ENCODE results near the gene SYNPO2. TPM values are rescaled to one million over a fixed set of nuclear protein-coding genes. Genes with fewer than 3 reads are reported as not detected.

SYNPO2 gene
- total RNA-seq, 1 experiment from 2014 or later, result 0.93 TPM

DNA sequence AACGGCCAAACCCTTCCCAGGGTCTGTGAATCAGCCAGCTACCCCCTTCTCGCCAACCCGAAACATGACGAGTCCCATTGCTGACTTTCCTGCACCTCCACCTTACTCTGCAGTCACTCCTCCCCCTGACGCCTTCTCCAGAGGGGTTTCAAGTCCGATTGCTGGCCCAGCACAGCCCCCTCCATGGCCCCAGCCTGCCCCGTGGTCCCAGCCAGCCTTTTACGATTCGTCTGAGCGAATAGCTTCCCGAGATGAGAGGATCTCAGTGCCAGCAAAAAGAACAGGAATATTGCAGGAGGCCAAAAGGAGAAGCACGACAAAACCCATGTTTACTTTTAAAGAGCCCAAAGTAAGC is 141.9 kb downstream of the SYNPO2 start:
- ChIA-PET CTCF (no interaction called here), POLR2A (no interaction called here), RAD21 (ENCODE audit: low non-redundant PET in 1 of 2, low total read pairs in 2 of 2, uncharacterized antibody in 2 of 2, unreplicated experiment in 2 of 2) (no interaction called here)
- Histone ChIP-seq H3K27ac (ENCODE audit: low read depth, low read length) (no peak overlapping the region), H3K36me3 (ENCODE audit: control insufficient read depth in 1 of 2, insufficient read depth in 2 of 2, low read length in 2 of 2) (no peaks in the 10 kb centered on the region), H4K20me1 (ENCODE audit: insufficient read depth) (no peaks in the 10 kb centered on the region), H3K4me2 (ENCODE audit: low read length) (no peak overlapping the region), H2AFZ (ENCODE audit: low read depth, low read length, poor library complexity, severe bottlenecking) (no peak overlapping the region), H3K27me3 (ENCODE audit: insufficient read depth, low read length) (no peaks in the 10 kb centered on the region), H3K4me1 (ENCODE audit: control insufficient read depth in 1 of 2, insufficient read depth in 2 of 2, low read length in 2 of 2) (peaks cover 0 to 6% of the 10 kb centered on the region in 2 experiments; a peak in 2 of 4 replicates), H3K9me2 (ENCODE audit: insufficient read depth) (no peaks in the 10 kb centered on the region), H3K9me3 (ENCODE audit: control insufficient read depth in 1 of 2, insufficient read depth in 1 of 2, low read depth in 1 of 2, low read length in 2 of 2) (no peaks in the 10 kb centered on the region), H3K9ac (ENCODE audit: low read length) (no peak overlapping the region), H3K79me2 (ENCODE audit: insufficient read depth, low read length) (no peaks in the 10 kb centered on the region), H3K4me3 (replicated peaks in 1 of 2; ENCODE audit: low read depth in 1 of 2, low read length in 2 of 2) (no peak overlapping the region)
- intact Hi-C loops (cut with micrococcal nuclease), result no loop called here
- BruUV-seq (replicated peaks), result no TSS peak
- TF ChIP-seq EZH2 (IDR thresholded peaks at IDR 0.05) (no peak), CBX3 (IDR thresholded peaks at IDR 0.05; ENCODE audit: low read depth) (no peak), SIN3A (IDR thresholded peaks at IDR 0.05; ENCODE audit: low read depth) (no peak), CEBPB (IDR thresholded peaks at IDR 0.05; ENCODE audit: low read depth) (no peak), ZNF274 (IDR thresholded peaks at IDR 0.05; ENCODE audit: low read depth, low read length) (no peak)
- TF ChIP-seq, protein P1, sequence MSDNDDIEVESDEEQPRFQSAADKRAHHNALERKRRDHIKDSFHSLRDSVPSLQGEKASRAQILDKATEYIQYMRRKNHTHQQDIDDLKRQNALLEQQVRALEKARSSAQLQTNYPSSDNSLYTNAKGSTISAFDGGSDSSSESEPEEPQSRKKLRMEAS (IDR thresholded peaks at IDR 0.05), result no peak
- DNase-seq (ENCODE audit: low read depth, low spot score) (no peak), ATAC-seq (no peak)

DNA sequence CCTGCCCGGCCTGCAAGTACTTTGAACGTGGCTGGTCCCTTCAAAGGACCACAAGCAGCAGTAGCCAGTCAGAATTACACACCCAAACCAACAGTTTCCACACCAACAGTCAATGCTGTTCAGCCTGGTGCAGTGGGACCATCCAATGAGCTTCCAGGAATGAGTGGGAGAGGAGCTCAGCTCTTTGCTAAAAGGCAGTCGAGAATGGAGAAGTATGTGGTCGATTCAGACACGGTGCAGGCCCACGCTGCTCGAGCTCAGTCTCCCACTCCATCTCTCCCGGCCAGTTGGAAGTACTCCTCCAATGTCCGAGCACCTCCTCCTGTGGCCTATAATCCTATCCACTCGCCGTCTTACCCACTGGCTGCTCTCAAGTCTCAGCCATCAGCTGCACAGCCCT is 142.6 kb downstream of the SYNPO2 start:
- H3K4me3 ChIP-seq (replicated peaks in 1 of 2; ENCODE audit: low read depth in 1 of 2, low read length in 2 of 2), result no peak overlapping the region
- H3K36me3 ChIP-seq (ENCODE audit: control insufficient read depth in 1 of 2, insufficient read depth in 2 of 2, low read length in 2 of 2), result no peaks in the 10 kb centered on the region
- BruUV-seq (replicated peaks), result no TSS peak
- DNase-seq (ENCODE audit: low read depth, low spot score) (no peak), ATAC-seq (no peak)
- no peak for TF ChIP-seq EGR1 (IDR thresholded peaks at IDR 0.05; ENCODE audit: low read depth)
- no peak for TF ChIP-seq CBX3 (IDR thresholded peaks at IDR 0.05; ENCODE audit: low read depth)
- TF ChIP-seq SRF (IDR thresholded peaks at IDR 0.05; ENCODE audit: low read depth), result no peak
- TF ChIP-seq POLR2A (IDR thresholded peaks at IDR 0.05; ENCODE audit: borderline replicate concordance, extremely low read depth, insufficient read depth, insufficient read length), result no peak
- TF ChIP-seq SIN3A (IDR thresholded peaks at IDR 0.05; ENCODE audit: low read depth), result no peak
- no peak for TF ChIP-seq FOSL1 (IDR thresholded peaks at IDR 0.05; ENCODE audit: low read depth)
- TF ChIP-seq ZFX (IDR thresholded peaks at IDR 0.05), result no peak
- TF ChIP-seq EZH2 (IDR thresholded peaks at IDR 0.05), result no peak
- no peak for TF ChIP-seq RAD21 (IDR thresholded peaks at IDR 0.05; ENCODE audit: low read depth)
- no peak for TF ChIP-seq CEBPB (IDR thresholded peaks at IDR 0.05; ENCODE audit: low read depth)
- TF ChIP-seq, protein P2, sequence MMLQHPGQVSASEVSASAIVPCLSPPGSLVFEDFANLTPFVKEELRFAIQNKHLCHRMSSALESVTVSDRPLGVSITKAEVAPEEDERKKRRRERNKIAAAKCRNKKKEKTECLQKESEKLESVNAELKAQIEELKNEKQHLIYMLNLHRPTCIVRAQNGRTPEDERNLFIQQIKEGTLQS (IDR thresholded peaks at IDR 0.05), result no peak
- H3K9ac ChIP-seq (ENCODE audit: low read length), result no peak overlapping the region
- H3K27me3 ChIP-seq (ENCODE audit: insufficient read depth, low read length), result no peaks in the 10 kb centered on the region
- POLR2A ChIA-PET, result no interaction called here
- CTCF ChIA-PET, result no interaction called here
- no peaks in the 10 kb centered on the region for H3K79me2 ChIP-seq (ENCODE audit: insufficient read depth, low read length)
- RAD21 ChIA-PET (ENCODE audit: low non-redundant PET in 1 of 2, low total read pairs in 2 of 2, uncharacterized antibody in 2 of 2, unreplicated experiment in 2 of 2), result no interaction called here
- no peaks in the 10 kb centered on the region for H4K20me1 ChIP-seq (ENCODE audit: insufficient read depth)
- no peak overlapping the region for H2AFZ ChIP-seq (ENCODE audit: low read depth, low read length, poor library complexity, severe bottlenecking)
- H3K4me2 ChIP-seq (ENCODE audit: low read length), result no peak overlapping the region
- no peaks in the 10 kb centered on the region for H3K9me2 ChIP-seq (ENCODE audit: insufficient read depth)
- H3K27ac ChIP-seq (ENCODE audit: low read depth, low read length), result no peak overlapping the region
- intact Hi-C loops (cut with micrococcal nuclease), result no loop called here
- H3K9me3 ChIP-seq (ENCODE audit: control insufficient read depth in 1 of 2, insufficient read depth in 1 of 2, low read depth in 1 of 2, low read length in 2 of 2), result no peaks in the 10 kb centered on the region
- peaks cover 0 to 4% of the 10 kb centered on the region in 2 experiments; a peak in 1 of 4 replicates for H3K4me1 ChIP-seq (ENCODE audit: control insufficient read depth in 1 of 2, insufficient read depth in 2 of 2, low read length in 2 of 2)
